RKO (cell line): ENCODE measurements around the gene TNFSF12.
A peak's percentile ranks its signal among the peaks of the same experiment; 100 is the strongest.
"Not testable (repeated sequence)": the region's sequence is repeated elsewhere in the genome, so short reads cannot be mapped to it uniquely, and the experiment has no call there.

Source experiments
- DNase-seq: peaks from one replicate; pipeline ENCODE4 v3.0.0-alpha.2; 2016; ENCODE audit warnings: low spot score

Gene TNFSF12

DNA sequence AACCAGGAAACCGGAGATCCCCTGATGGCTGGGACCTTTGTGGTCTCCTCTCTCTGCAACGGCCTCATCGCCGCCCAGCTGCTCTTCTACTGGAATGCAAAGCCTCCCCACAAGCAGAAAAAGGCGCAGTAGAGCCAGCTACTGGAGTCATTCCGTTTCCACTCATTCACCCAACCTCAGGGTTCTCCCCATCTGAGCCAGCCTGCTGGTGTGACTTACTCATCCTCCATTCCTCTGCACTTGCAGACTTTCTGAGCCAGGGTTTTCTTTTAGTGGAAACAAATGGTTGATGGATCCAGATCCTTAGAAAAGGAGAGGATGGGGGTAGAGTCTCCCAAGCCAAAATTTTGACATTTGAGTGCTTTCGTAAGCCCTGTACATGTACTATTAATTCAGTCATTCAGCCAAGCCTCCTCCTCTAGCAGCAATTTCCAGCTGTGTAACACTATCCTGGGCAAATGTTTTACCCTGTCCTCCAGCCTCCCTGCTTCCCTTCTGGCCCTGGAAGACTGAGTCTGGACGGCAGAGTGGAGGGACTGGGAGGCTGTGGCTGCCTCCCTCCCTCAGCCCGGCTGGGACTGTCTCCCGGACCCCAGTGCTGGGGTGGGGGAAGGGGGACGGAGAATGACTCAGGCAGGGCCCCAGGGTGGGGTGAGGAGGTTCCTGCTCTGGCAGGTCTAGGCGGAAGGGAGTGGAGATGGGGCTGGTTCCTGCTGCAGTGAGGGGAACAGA, 38.7 kb downstream of the TNFSF12 start:
- DNase-seq = peak; percentile 66

DNA sequence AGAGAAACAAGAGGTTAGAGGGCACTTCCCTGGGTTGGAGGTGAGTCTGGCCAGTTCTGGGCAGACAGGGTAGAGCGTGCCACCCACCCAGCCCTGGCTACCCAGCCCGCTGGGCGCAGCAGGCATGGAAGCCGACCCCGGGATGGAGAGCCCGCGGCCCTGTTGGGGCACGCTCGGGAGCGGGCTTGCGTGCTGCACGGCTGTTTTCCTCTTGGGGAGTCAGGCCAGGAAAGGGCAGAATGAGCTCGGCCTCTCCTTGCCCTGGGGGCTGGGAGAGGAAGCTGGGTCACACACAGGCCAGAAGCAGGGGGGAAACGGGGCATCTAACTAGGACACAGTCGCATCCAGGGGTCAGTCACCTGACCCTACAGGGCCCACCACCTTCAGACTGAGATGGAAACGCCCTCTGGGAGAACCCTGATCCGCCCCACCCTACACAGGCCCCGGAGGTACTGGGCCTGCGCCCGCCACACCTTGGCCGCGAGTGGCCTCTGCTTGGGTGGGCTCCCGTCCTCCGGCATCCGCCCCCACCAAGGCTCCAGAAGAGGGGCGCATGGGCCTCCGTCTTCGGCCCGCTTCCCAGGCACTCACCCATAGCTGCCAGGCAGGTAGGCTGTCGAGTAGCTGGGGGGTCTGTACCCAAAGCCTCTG, 39.8 kb downstream of the TNFSF12 start:
- DNase-seq = no peak

GRCh38 chr17:7589204-7589868, 40.5 kb downstream of the TNFSF12 start:
- no peak for DNase-seq

DNA sequence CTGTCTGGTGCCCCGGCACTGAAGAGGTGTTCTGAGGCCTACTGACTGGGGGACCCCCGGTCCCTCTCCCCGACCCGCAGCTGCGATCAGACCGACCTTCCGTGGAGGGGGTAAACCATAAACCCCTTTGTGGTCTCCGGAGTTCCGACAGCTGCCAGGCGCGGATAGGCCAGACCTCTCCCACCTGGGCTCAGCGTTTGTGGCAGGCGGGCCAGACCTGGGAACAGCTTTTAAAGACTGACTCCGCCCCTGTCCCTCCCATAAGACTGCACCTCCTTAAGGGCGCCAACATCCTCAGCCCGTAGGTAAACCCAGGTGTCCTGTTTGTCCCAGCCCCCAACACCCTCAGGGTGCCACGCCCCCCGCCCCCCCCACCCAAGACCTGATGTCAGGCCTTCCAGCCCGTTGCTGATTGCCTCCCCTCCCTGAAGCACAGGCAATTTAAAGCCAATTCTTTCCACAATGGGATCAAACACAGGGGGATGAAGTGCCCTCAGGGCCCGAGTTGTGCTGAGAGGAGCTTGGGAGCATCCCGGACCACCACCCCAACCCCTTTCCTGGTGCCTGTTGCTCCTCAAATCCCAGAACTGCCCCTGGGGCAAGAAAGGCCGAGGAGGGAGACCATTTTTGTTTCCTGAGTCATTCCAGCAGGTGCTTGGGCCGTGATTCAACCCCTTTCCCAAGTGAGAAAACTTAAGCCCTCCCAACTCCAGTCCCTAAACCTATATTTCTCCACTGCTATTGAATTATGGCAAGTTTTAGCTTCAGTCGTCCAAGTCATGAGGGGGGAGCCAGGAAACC, 41.2 kb downstream of the TNFSF12 start, which contains the start of gene SOX15:
SOX15 (minus strand) TSS at position 204 of the 801 bp plus-strand sequence. CDS start 418 bp downstream, outside the sequence.
- no peak for DNase-seq

DNA sequence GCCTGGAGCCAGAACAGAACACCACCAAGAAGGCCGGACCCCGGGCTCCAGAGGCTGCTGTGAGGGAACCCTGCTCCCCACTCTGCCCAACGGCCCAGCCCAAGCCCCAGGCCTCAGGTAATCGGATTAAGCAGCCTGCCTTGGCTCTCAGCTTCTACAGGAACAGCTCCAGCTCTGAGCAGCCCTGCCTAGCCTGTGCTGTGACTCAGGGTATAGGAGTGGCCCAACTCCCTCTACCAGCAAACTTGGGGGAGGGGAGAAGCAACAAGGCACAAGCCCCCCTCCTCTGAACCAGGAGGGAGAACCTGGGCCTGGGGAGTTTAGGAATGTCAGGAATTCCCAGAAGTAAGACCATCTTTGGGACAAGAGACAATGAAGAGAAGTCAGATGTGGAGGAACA, 41.9 kb downstream of the TNFSF12 start:
- peak; percentile 44 for DNase-seq

DNA sequence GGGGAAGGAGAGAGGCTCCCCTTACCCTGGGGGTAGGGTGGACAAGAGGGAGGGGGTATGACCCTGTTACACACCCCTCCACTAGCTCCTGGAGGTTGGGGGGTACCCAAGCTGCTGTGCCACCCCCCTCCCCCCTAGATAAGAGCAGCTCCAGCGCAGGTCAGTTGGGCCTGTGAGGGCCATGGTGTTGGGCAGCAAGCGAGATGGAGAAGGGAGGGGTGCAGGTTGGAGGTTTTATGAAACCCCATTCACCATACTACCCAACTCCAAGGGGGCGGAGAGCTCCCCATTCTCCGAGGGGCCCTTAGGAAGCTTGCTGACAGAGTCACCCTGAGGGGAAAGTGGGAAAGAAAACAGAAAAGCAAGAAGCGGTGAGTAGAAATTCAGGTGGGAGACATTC, 42.7 kb downstream of the TNFSF12 start:
- DNase-seq = no peak

DNA sequence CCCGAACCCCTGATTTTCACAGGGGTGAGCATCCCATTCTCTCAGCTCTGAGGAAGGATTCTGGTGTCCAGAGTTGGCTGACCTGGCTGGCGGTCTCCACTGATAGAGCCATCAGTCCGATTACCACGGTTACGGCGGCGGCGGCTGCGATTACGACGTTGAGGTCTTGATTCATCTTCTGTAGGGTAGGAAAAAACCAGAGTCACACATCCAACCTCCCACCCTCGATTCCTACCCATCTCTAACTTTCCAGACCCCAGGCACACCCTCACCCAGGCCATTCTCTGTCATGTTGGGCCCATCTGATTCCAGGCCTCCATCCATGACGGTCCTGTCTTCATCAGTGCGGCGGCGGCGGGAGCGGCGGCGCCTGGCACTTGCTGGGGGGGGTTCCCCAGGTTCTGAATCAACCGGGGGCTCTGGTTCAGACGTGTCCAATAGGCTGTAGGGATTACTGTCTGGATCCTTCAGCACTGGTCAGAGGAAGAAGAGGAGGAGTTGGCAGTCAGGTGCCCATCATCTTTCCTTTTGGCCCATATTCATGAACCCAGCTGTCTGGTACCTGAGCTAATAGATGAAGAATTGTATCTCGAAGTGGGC, 43.7 kb downstream of the TNFSF12 start:
- DNase-seq = no peak

- no peak for DNase-seq
These were observed 44.4 kb downstream of the TNFSF12 start for GRCh38 chr17:7593296-7593695.

GRCh38 chr17:7597561-7597960, 48.7 kb downstream of the TNFSF12 start:
- not testable (repeated sequence) for DNase-seq

DNA sequence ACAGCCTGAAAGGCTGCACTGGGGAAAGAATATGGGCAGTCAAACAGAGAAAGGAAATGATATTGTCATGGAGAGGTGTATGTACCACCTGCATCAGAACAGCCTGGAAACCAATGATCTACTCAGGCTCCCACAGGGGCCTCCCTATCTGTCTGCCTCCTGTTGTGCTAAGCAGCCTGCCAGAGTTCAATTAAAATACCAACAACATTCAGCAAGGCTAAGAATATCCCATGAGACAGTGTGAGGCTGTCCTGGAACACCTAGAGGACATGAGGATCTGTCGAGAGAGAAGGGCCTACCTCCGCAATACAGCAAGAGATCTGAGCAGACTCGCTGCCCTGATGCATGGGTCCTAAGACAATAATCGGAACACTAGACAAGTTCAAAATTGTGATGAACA, 57.4 kb downstream of the TNFSF12 start:
- DNase-seq = no peak
